ENCODE data around the gene TSPAN7. TPM values are rescaled to one million over a fixed set of nuclear protein-coding genes. Genes with fewer than 3 reads are reported as not detected.

The TSPAN7 gene
- total and polyA plus RNA-seq, 2 donors from 2014 or later: 44.9 to 98.3 TPM

DNA sequence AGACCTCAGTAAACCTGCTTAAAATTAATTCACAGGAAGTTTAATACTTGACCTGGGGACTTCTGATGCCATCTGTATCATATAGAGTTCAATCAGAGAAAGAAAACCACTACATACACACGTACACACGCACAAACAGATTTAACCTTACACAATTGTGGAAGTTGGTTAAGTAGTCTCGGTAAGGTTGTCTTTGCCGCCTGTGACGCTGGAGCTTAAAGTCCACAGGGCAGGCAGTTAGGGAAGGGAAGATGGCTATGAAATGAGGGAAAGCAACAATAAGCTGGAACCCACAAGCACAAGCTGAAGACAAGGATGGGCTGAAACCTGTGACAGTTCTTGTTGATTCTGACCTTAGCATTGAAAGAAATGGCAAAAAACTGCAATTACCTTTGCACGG is 41.7 kb upstream of the TSPAN7 start:
- TF ChIP-seq, protein P1, sequence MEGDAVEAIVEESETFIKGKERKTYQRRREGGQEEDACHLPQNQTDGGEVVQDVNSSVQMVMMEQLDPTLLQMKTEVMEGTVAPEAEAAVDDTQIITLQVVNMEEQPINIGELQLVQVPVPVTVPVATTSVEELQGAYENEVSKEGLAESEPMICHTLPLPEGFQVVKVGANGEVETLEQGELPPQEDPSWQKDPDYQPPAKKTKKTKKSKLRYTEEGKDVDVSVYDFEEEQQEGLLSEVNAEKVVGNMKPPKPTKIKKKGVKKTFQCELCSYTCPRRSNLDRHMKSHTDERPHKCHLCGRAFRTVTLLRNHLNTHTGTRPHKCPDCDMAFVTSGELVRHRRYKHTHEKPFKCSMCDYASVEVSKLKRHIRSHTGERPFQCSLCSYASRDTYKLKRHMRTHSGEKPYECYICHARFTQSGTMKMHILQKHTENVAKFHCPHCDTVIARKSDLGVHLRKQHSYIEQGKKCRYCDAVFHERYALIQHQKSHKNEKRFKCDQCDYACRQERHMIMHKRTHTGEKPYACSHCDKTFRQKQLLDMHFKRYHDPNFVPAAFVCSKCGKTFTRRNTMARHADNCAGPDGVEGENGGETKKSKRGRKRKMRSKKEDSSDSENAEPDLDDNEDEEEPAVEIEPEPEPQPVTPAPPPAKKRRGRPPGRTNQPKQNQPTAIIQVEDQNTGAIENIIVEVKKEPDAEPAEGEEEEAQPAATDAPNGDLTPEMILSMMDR (IDR thresholded peaks at IDR 0.05; ENCODE audit: borderline replicate concordance, extremely low read depth, insufficient read depth): no peak
- Histone ChIP-seq H3K36me3 (ENCODE audit: control insufficient read depth in 2 of 3, insufficient read depth in 3 of 3, low read length in 3 of 3) (no peaks in the 10 kb centered on the region), H3K4me3 (ENCODE audit: low read length in 3 of 3) (no peak overlapping the region), H3K9me3 (ENCODE audit: control insufficient read depth in 2 of 3, insufficient read depth in 1 of 3, low read length in 3 of 3) (no peaks in the 10 kb centered on the region), H3K27me3 (ENCODE audit: control insufficient read depth, insufficient read depth, low read length) (peaks cover 3% of the 10 kb centered on the region), H3K27ac (ENCODE audit: low read depth in 2 of 2, low read length in 2 of 2) (no peak overlapping the region), H3K4me1 (ENCODE audit: control insufficient read depth in 2 of 3, insufficient read depth in 2 of 3, low read depth in 1 of 3, low read length in 3 of 3) (no peaks in the 10 kb centered on the region), H3K9ac (ENCODE audit: low read length in 3 of 3) (no peak overlapping the region)
- FAIRE-seq: no peak
- no peak for DNase-seq
- intact Hi-C loops (cut with DNase I): no loop called here

DNA sequence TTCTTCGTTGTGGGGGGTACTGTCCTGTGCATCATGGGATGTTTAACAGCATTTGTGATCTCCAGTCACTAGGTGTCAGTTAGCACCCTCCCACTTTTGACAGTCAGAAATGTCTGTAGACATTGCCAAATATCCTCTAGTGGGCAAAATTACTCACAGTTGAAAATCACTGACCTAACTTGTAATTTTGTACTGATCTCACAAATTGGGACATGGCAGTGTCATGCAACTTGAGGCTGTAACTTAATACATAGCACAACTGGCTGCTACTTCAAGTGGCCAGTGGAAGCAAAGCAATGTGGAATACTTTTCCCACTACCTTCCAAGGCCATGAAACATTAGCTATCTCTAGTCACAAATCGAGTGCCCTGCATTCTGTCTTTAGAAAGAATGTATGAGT is 23.2 kb upstream of the TSPAN7 start:
- FAIRE-seq (no peak), DNase-seq (no peak)
- no peaks in the 10 kb centered on the region for H3K4me1 ChIP-seq (ENCODE audit: control insufficient read depth in 2 of 3, insufficient read depth in 2 of 3, low read depth in 1 of 3, low read length in 3 of 3)
- H3K4me3 ChIP-seq (ENCODE audit: low read length in 3 of 3): no peak overlapping the region
- no peak overlapping the region for H3K9ac ChIP-seq (ENCODE audit: low read length in 3 of 3)
- no peak overlapping the region for H3K27ac ChIP-seq (ENCODE audit: low read depth in 2 of 2, low read length in 2 of 2)
- intact Hi-C loops (cut with DNase I): no loop called here
- no peaks in the 10 kb centered on the region for H3K9me3 ChIP-seq (ENCODE audit: control insufficient read depth in 2 of 3, insufficient read depth in 1 of 3, low read length in 3 of 3)
- TF ChIP-seq, protein P1 (IDR thresholded peaks at IDR 0.05; ENCODE audit: borderline replicate concordance, extremely low read depth, insufficient read depth): no peak
- H3K36me3 ChIP-seq (ENCODE audit: control insufficient read depth in 2 of 3, insufficient read depth in 3 of 3, low read length in 3 of 3): no peaks in the 10 kb centered on the region
- no peaks in the 10 kb centered on the region for H3K27me3 ChIP-seq (ENCODE audit: control insufficient read depth, insufficient read depth, low read length)

DNA sequence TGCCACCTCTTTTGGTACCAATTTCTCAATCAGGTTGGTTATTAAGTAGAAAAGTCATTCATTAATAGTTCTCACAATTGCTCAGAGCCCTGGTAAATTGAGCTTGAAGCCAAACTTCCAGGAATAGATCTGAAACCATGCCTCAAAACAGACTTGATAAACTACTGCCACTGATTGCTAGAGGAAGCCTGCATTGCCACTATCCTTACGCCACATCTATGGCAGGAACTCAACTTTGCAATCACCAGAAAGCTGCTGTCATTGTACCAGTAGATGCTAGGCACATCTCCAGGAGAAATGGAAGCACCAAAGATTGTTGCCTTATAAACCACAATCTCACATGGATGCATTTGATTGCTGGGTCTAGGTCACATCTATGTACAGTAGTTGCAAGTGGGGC is 21.6 kb upstream of the TSPAN7 start:
- DNase-seq: no peak
- no peak overlapping the region for H3K4me3 ChIP-seq (ENCODE audit: low read length in 3 of 3)
- no peaks in the 10 kb centered on the region for H3K4me1 ChIP-seq (ENCODE audit: control insufficient read depth in 2 of 3, insufficient read depth in 2 of 3, low read depth in 1 of 3, low read length in 3 of 3)
- no peaks in the 10 kb centered on the region for H3K9me3 ChIP-seq (ENCODE audit: control insufficient read depth in 2 of 3, insufficient read depth in 1 of 3, low read length in 3 of 3)
- intact Hi-C loops (cut with DNase I): no loop called here
- FAIRE-seq: no peak
- no peaks in the 10 kb centered on the region for H3K27me3 ChIP-seq (ENCODE audit: control insufficient read depth, insufficient read depth, low read length)
- no peak overlapping the region for H3K9ac ChIP-seq (ENCODE audit: low read length in 3 of 3)
- no peaks in the 10 kb centered on the region for H3K36me3 ChIP-seq (ENCODE audit: control insufficient read depth in 2 of 3, insufficient read depth in 3 of 3, low read length in 3 of 3)
- H3K27ac ChIP-seq (ENCODE audit: low read depth in 2 of 2, low read length in 2 of 2): no peak overlapping the region
- TF ChIP-seq, protein P1 (IDR thresholded peaks at IDR 0.05; ENCODE audit: borderline replicate concordance, extremely low read depth, insufficient read depth): no peak

DNA sequence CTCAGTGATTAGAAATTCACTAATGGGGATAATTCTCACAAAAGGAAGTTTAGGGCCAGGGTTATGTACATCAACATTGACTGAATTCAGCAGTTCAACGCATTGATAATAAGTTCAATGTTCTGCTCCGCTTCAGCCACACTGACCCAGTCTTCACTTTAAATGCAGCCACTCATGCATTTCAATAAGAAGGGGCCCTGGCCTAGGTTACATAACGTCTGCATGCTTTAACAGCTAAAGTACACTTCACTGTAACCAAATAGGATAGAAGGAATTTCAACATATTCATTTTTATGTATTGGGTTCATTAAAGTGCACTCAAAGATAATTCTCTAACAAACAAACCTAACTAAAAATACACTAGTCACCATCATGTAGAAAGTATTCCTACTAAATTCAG is 12.8 kb upstream of the TSPAN7 start:
- no peaks in the 10 kb centered on the region for H3K36me3 ChIP-seq (ENCODE audit: control insufficient read depth in 2 of 3, insufficient read depth in 3 of 3, low read length in 3 of 3)
- H3K27ac ChIP-seq (ENCODE audit: low read depth in 2 of 2, low read length in 2 of 2): no peak overlapping the region
- H3K9ac ChIP-seq (ENCODE audit: low read length in 3 of 3): no peak overlapping the region
- H3K4me1 ChIP-seq (ENCODE audit: control insufficient read depth in 2 of 3, insufficient read depth in 2 of 3, low read depth in 1 of 3, low read length in 3 of 3): no peaks in the 10 kb centered on the region
- no peak overlapping the region for H3K4me3 ChIP-seq (ENCODE audit: low read length in 3 of 3)
- H3K27me3 ChIP-seq (ENCODE audit: control insufficient read depth, insufficient read depth, low read length): no peaks in the 10 kb centered on the region
- DNase-seq: no peak
- TF ChIP-seq, protein P1 (IDR thresholded peaks at IDR 0.05; ENCODE audit: borderline replicate concordance, extremely low read depth, insufficient read depth): no peak
- H3K9me3 ChIP-seq (ENCODE audit: control insufficient read depth in 2 of 3, insufficient read depth in 1 of 3, low read length in 3 of 3): no peaks in the 10 kb centered on the region
- intact Hi-C loops (cut with DNase I): no loop called here
- no peak for FAIRE-seq

Measured in kidney (tissue), 14 donors.